ENCODE measurements around the gene PTRH2. TPM values are rescaled to one million over a fixed set of nuclear protein-coding genes. Genes with fewer than 3 reads are reported as not detected.
"Not testable (repeated sequence)": the region's sequence is repeated elsewhere in the genome, so short reads cannot be mapped to it uniquely, and the experiment has no call there.

PTRH2 gene
- 19.1 and 30.6 TPM in 2 replicates for total RNA-seq (2014; rRNA removed; shearing (Covaris generic))

GRCh38 chr17:59707149-59707970, at the start of gene PTRH2, which contains the start of gene VMP1:
PTRH2 (minus strand) TSS chr17:59707430; CDS start chr17:59697978, 9,452 bp downstream.
VMP1 (plus strand) TSS chr17:59707654; CDS start chr17:59731447, 23,793 bp downstream.
- DNase-seq (ENCODE audit: low read depth) = peak; percentile 99

- peak; percentile 89 for DNase-seq (ENCODE audit: low read depth)
Observed at GRCh38 chr17:59756236-59756818, 49.1 kb upstream of the PTRH2 start.

GRCh38 chr17:59755069-59755468, 47.8 kb upstream of the PTRH2 start:
- not testable (repeated sequence) for DNase-seq (ENCODE audit: low read depth)

DNA sequence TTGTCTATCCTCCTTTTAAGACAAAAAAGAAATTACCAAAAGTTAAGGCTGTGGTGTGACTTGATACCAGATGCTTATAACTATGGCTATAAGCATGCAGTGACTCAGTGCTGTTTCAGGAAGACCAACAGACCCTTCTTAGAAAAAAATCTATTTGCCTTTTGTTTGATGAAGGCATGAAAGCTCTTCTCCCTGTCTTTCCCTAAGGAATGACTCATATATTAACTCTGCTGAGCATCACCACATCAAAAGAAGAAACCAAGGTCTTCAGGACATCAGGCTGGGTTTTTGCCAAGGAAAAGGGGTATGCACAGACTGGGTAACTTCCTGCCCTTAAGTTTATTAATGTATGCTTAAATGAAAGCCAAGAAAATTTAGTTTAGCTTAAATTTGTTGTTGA, 47.3 kb upstream of the PTRH2 start:
- DNase-seq (ENCODE audit: low read depth) = peak; percentile 99

DNA sequence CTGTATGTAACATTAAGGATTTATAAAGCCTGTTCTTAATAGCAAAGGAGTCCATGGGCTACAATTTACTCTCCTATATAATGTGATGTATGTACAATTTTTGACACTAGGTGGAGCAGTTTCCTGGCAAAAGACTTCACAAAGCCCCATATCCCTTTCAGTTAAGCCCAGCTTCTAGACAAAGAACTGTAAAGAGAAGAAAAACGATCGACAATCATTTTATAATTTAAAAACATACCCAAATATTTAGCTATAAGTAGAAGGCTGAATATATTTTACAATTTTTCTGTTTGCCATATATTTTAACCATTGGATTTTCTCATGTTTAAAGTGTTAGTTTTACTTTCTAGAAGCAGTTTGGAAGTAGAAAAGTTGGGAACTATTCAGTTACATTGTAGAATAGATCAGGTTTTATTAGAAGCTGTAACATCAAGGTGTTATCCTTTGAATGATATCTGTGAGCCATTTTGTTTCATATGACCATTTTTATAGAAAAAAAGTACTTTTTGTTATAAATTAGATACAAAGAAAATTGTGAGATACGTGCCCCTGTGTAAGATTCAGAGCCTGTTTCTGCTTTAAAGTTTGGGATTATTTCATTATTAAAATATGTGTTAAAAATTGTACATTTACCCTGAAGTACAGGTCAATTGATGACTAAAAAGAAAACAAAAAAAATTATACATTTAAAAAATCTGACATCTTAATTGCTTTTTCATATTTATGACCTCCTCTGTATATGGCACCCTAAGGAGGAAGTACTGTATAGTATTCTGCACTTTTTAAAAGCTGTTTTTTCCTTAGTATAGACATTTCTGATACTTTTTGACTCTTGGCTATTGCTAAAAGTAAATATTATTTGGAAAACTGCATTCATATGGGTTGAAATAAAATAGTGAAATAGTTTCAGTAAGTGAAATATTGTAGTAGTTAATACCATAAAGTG, 46.6 kb upstream of the PTRH2 start:
- DNase-seq (ENCODE audit: low read depth) = peak; percentile 85

DNA sequence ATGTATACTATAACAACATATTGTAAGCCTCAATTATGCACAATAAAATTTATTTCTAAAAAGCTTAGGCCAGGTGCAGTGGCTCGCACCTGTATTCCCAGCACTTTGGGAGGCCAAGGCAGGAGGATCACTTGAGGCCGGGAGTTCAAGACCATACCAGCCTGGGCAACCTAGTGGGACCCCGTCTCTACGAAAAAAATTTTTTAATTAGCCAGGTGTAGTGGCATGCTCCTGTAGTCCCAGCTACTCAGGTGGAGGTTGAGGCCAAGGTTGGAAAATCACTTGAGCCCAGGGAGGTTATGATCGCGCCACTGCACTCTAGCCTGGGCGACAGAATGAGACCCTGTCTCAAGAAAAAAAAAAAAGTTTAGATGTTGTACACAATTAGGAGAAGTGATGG, 45.7 kb upstream of the PTRH2 start:
- DNase-seq (ENCODE audit: low read depth) = no peak

GRCh38 chr17:59752446-59752845, 45.2 kb upstream of the PTRH2 start:
- no peak for DNase-seq (ENCODE audit: low read depth)

DNA sequence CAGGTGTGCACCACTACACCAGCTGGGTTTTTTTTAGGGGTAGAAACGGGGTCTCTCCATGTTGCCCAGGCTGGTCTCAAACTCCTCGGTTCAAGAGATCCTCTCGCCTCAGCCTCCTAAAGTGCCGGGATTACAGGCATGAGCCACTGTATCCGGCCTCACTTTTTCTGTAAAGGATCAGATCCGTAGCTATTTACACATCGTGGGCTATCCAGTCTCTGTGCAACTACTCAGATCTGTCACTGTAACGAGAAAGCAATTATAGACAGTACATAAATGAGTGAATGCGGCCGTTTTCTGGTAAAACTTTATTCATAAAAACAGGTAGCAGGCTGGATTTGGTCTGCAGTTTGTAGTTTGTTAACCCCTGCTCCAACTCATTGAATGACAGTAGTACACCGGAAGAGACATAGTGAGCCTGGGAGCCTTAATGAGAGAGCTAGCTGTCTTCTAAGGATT, 44.8 kb upstream of the PTRH2 start:
- no peak for DNase-seq (ENCODE audit: low read depth)

GRCh38 chr17:59748591-59748990, 41.4 kb upstream of the PTRH2 start:
- DNase-seq (ENCODE audit: low read depth) = no peak

GRCh38 chr17:59746849-59747445, 39.7 kb upstream of the PTRH2 start:
- DNase-seq (ENCODE audit: low read depth) = peak; percentile 53

DNA sequence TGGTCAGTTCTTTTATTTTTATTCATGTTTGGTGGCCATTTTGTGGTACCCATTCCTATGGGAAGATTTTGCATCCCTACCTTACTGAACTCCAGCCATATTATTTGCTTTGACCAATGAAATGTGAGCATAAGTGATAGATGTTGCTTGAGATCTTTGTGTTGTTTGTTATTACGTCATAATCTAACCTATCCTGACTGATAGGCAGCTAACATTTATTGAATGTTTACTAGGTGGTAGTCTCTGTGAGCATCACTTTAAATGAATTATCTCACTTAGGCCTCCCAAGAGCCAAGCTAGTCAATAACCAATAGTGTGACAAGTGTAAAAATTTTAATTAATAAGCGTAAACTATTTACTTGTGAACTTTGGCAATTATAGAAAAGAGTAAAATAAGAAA, 37.8 kb upstream of the PTRH2 start:
- no peak for DNase-seq (ENCODE audit: low read depth)

- DNase-seq (ENCODE audit: low read depth) = no peak
Observed at GRCh38 chr17:59743842-59744241, 36.6 kb upstream of the PTRH2 start.

- no peak for DNase-seq (ENCODE audit: low read depth)
Observed at GRCh38 chr17:59737324-59737723, 30.1 kb upstream of the PTRH2 start.

GRCh38 chr17:59734226-59734625, 27.0 kb upstream of the PTRH2 start:
- no peak for DNase-seq (ENCODE audit: low read depth)

DNA sequence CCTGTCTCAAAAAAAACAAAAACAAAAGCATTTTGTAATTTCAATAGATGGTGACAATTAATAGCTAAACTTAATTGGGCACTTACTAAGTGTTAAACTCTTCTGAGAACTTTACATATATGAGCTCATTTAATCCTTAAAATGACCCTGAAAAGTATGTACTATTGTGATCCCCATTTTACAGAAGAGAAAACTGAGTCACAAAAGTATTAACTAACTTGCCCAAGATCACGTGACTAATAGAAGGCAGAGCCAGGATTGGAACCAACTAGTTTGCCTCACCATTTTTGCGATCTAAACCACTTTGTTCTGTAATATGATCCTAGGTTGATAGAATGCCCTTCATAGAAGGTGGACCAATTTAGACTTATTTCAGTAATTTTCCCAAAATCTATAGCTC, 26.5 kb upstream of the PTRH2 start:
- DNase-seq (ENCODE audit: low read depth) = no peak

GRCh38 chr17:59730268-59730834, 23.1 kb upstream of the PTRH2 start:
- no peak for DNase-seq (ENCODE audit: low read depth)

GRCh38 chr17:59727817-59728533, 20.7 kb upstream of the PTRH2 start:
- DNase-seq (ENCODE audit: low read depth) = no peak

- no peak for DNase-seq (ENCODE audit: low read depth)
Observed at GRCh38 chr17:59725691-59726090, 18.5 kb upstream of the PTRH2 start.

DNA sequence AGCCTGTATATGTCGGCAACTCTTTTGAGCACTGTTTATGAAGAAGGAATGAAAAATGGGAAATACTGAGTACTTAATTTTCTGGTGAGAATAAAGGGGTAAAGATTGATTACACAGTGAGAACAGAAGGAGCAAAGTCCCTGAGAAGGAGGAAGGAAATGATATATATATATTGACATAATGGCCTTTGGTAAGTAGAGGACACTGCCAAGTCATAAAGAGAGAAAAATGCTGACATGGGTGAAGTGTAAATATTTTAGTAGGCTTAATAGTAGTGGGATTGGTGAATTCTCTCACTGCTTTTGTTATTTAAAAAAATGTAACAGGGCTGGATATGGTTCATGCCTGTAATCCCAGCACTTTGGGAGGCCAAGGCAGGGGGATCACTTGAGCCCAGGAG, 16.4 kb upstream of the PTRH2 start:
- no peak for DNase-seq (ENCODE audit: low read depth)

- no peak for DNase-seq (ENCODE audit: low read depth)
Observed at GRCh38 chr17:59723041-59723440, 15.8 kb upstream of the PTRH2 start.

GRCh38 chr17:59722623-59723022, 15.4 kb upstream of the PTRH2 start:
- no peak for DNase-seq (ENCODE audit: low read depth)
